K562 (cell line): ENCODE measurements around the gene SRC. TPM values are rescaled to one million over a fixed set of nuclear protein-coding genes. Genes with fewer than 3 reads are reported as not detected.

Source experiments
- ATF7 ChIP-seq: fragments of 450-650 bp; IDR thresholded peaks from 2 replicates; pipeline ENCODE4 v1.7.1; 2014; ENCODE audit warnings: mild to moderate bottlenecking, moderate library complexity
- CCNT2 ChIP-seq: IDR thresholded peaks from 2 replicates; pipeline ENCODE4 v1.6.1; 2011; ENCODE audit warnings: borderline replicate concordance, low read depth, mild to moderate bottlenecking, moderate library complexity, mixed read lengths, low read length; ENCODE audit not compliant: insufficient read length; ENCODE audit errors: extremely low read depth
- DDX20 ChIP-seq: fragments of 450-650 bp; IDR thresholded peaks from 2 replicates; pipeline ENCODE4 v1.6.1; 2016; ENCODE audit warnings: missing genetic modification characterization, low read depth, mild to moderate bottlenecking, missing compliant biosample characterization, moderate library complexity
- EZH2 ChIP-seq: IDR thresholded peaks from 2 replicates; pipeline ENCODE4 v1.6.1; 2012; ENCODE audit warnings: low read depth, mild to moderate bottlenecking, inconsistent platforms, low read length, borderline replicate concordance
- GABPB1 ChIP-seq: sonication (generic); formaldehyde crosslinking; IDR thresholded peaks from 2 replicates; pipeline ENCODE4 v1.8.0; 2022; ENCODE audit warnings: mild to moderate bottlenecking, missing genetic modification reagents
- HCFC1 ChIP-seq: IDR thresholded peaks from 2 replicates; pipeline ENCODE4 v1.6.1; 2012; ENCODE audit warnings: low read depth, low read length, improper control_type of control experiment
- KDM4B ChIP-seq, 2 experiments: fragments of 450-650 bp in 1 of 2; sonication (generic) in 1 of 2; IDR thresholded peaks; 2 replicates each; pipeline ENCODE4 v1.6.1; 2016 to 2017; ENCODE audit warnings: borderline replicate concordance in 2 of 2, antibody characterized with exemption in 1 of 2, low read depth in 1 of 2, mild to moderate bottlenecking in 1 of 2
- NR2F6 ChIP-seq: fragments of 450-650 bp; formaldehyde crosslinking; IDR thresholded peaks from 2 replicates; pipeline ENCODE4 v1.4.0; 2020; ENCODE audit warnings: mild to moderate bottlenecking
- PRDM10 ChIP-seq: fragments of 450-650 bp; IDR thresholded peaks from 2 replicates; pipeline ENCODE4 v1.6.1; 2018; ENCODE audit not compliant: partially characterized antibody
- SLC30A9 ChIP-seq: fragments of 250-450 bp; sonication (Bioruptor Pico); IDR thresholded peaks from 2 replicates; pipeline ENCODE4 v1.8.0; 2022; ENCODE audit warnings: mild to moderate bottlenecking, moderate library complexity
- SMAD1 ChIP-seq: fragments of 150-350 bp; IDR thresholded peaks from 2 replicates; pipeline ENCODE4 v1.6.1; 2014; ENCODE audit warnings: low read length, low read depth; ENCODE audit not compliant: partially characterized antibody
- SMC3 ChIP-seq: conservative IDR thresholded peaks from 2 replicates; pipeline ENCODE4 v1.6.1; 2011; ENCODE audit warnings: low read depth, low read length, improper control_type of control experiment; ENCODE audit not compliant: insufficient read depth
- ZNF699 ChIP-seq: fragments of 250-450 bp; sonication (Bioruptor Pico); IDR thresholded peaks from 2 replicates; pipeline ENCODE4 v1.8.0; 2021; ENCODE audit warnings: mild to moderate bottlenecking, moderate library complexity; ENCODE audit not compliant: insufficient replicate concordance
- ZNF740 ChIP-seq, 3 experiments: fragments of 200-800 bp in 1 of 3; sonication (Bioruptor generic) in 1 of 3; sonication (generic) in 1 of 3; formaldehyde crosslinking in 1 of 3; IDR thresholded peaks; 2 replicates each; pipeline versions ENCODE4 v1.6.1 to v1.8.0; 2016 to 2022; ENCODE audit warnings: mild to moderate bottlenecking in 2 of 3, missing compliant biosample characterization in 2 of 3, missing genetic modification characterization in 2 of 3, missing genetic modification reagents in 1 of 3
- ZNF764 ChIP-seq: fragments of 250-450 bp; sonication (Bioruptor Pico); IDR thresholded peaks from 2 replicates; pipeline ENCODE4 v1.4.0; 2020; ENCODE audit warnings: low read depth, mild to moderate bottlenecking, moderate library complexity
- polyA plus RNA-seq, 8 experiments: library from polyadenylated mRNA; depleted of rRNA in 4 of 8; stranded (reverse) in 5 of 8; unstranded in 3 of 8; fragments of >200 nt; fragmentation: Nextera tagmentation in 2 of 8; fragmentation: Illumina TruSeq in 1 of 8; extraction: Ambion mirVana in 2 of 8; extraction: Trizol in 1 of 8; gene quantifications; 2 replicates each; pipeline versions ENCODE4 v1.2.1 to v1.2.3, GENCODE V29; 2011 to 2014; ENCODE audit warnings: inconsistent platforms in 1 of 8, missing spikeins in 1 of 8
- total RNA-seq, 7 experiments: library from RNA; depleted of rRNA in 6 of 7; stranded (reverse); fragments of >200 nt in 6 of 7; fragmentation: Illumina TruSeq in 2 of 7; extraction: Trizol in 2 of 7; gene quantifications; 2 replicates each; pipeline versions ENCODE4 v1.2.1 to v1.2.3, GENCODE V29; 2011 to 2021; ENCODE audit warnings: low replicate concordance in 1 of 7

The SRC gene
- total and polyA plus RNA-seq, 9 of the 15 experiments (the other 6 are each of a cell fraction or from before 2014, with no cell fraction given): 0.06 to 8.5 (median 3.1) TPM

GRCh38 chr20:37384683-37385174, 38.8 kb downstream of the SRC start (continued):
- TF ChIP-seq SLC30A9: no peak
- peak; percentile 28; the same call in 1 of the 2 replicates for TF ChIP-seq HCFC1
- no peak for TF ChIP-seq ZNF764 (CRISPR knock-in tag)
- no peak for TF ChIP-seq EZH2
- TF ChIP-seq SMAD1: peak; percentile 68
- TF ChIP-seq NR2F6 (CRISPR knock-in tag): no peak
- peak; percentile 46; the same call in 1 of the 2 replicates for TF ChIP-seq GABPB1 (CRISPR knock-in tag)
- no peak for TF ChIP-seq DDX20
- no peak for TF ChIP-seq ATF7
- TF ChIP-seq SMC3: peak; percentile 87
- no peak; the same call in 1 of the 2 replicates for TF ChIP-seq ZNF740 (CRISPR knock-in tag; IDR thresholded peaks at IDR 0.05)
- peak in 1 of 2 experiments; percentile 59; a peak in 2 of 4 replicates for TF ChIP-seq ZNF740 (tag; IDR thresholded peaks at IDR 0.05)
- 0 out of 4 replicates have a peak, but pooled peaks of 1 of the 2 experiments have one; percentile 44 for TF ChIP-seq KDM4B (IDR thresholded peaks at IDR 0.05; ENCODE audit: borderline replicate concordance in 2 of 2, low read depth in 1 of 2)
- TF ChIP-seq CCNT2: peak; percentile 72
- TF ChIP-seq ZNF699: no peak
- no peak for TF ChIP-seq PRDM10
